ENCODE measurements around the gene DFFB.
A peak's percentile ranks its signal among the peaks of the same experiment; 100 is the strongest.
"Not testable (repeated sequence)": the region's sequence is repeated elsewhere in the genome, so short reads cannot be mapped to it uniquely, and the experiment has no call there.

Gene DFFB

DNA sequence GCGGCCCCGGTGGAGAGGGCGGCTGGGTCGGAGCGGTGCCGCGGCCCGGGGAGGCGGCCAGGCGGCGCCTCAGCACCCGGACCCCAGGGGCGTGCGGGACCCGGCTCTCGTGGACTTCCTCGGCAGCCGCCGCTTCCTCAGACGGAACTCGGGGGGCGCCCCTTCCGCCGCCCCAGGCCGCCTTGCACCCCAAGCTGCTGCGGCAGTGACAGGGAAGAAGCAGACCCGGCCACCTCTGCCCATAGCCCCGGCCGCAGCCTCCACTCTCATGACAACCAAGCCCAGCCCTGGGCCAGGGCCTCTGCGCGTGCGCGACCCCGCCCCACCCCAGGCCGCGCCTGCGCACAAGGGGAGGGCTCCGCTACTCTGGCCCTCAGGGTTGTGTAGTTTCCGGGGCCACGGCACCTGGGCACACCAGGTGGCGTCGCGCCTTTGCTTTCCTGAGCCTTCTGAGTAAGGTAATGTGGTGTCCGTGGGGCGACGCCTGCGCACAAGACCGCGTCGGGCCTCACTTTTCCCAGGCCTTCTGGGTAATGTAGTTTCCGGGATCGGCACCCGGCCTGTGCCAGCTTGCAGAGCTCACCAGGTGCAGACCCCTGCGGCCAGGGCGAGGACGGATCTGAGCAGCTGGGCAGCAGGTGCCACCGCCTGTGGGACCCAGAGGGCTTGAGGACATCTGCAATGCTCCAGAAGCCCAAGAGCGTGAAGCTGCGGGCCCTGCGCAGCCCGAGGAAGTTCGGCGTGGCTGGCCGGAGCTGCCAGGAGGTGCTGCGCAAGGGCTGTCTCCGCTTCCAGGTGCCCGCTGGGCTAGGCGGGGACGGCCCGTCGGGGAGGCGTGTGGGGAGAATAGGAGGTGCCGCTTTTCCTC is at the start of gene DFFB, which contains the start of gene CEP104:
DFFB (plus strand) TSS at position 554 of the 868 bp plus-strand sequence; CDS start at position 682, 128 bp downstream.
CEP104 (minus strand) TSS at position 289 of the 868 bp plus-strand sequence. CDS start 4,804 bp downstream, outside the sequence.
- DNase-seq = peak; percentile 89

DNA sequence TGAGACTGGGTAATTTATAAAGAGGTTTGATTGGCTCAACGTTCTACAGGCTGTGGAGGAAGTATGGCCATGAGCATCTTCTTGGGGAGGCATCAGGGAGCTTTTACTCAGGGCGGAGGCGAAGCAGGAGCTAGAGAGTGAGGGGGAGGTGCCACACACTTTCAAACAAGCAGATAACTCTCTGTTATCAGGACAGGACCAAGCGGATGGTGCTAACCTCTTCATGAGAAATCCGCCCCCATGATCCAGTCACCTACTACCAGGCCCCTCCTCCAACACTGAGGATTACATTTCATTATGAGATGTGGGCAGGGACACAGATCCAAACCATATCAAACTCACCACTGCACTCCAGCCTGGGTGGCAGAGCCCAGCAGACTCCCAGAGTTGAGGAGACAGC is 49.5 kb upstream of the DFFB start:
- no peak for DNase-seq

DNA sequence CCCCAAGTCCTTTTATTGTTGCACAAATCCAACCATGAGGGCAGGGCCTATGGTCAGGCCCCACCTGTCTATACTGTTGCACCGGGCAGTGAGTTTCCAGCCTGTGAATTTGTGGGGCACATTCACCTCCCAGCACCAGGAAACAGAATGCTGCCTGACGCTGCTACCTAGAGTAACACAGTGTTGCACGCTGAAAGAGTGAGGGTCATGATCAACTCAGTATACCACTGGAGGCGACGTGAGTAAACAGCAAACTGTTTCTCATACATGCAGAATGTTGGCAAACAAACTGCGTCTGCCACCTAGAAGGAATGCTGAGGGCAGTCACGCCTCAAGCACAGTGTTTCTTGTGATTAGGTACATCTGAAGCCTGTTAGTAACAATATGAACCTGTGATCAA is 47.6 kb upstream of the DFFB start:
- DNase-seq = no peak

GRCh38 chr1:3810149-3810761 is 47.0 kb upstream of the DFFB start:
- DNase-seq = not testable (repeated sequence)

- DNase-seq = no peak
Measured at GRCh38 chr1:3811595-3811911, 45.7 kb upstream of the DFFB start.

DNA sequence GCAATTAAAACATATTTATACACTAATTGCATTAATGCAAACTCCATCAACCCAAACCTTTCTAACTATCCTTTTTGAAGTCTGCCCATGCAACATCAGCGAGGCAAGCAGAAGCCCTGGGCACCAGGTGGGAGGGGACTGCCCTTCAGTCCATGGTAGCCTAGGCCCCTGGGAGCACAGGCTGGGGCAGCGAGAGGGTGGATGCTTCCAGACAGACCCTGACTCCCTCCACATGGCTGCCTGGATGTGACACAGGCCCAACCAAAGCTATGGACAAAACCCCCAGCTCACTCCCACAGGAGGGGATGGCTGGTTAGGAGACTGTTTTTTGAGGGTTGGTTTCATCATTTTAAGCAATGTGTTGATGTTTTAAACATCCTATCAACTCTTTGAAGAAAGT is 43.2 kb upstream of the DFFB start:
- DNase-seq = no peak

- no peak for DNase-seq
Measured at GRCh38 chr1:3814771-3815561, 42.3 kb upstream of the DFFB start.

DNA sequence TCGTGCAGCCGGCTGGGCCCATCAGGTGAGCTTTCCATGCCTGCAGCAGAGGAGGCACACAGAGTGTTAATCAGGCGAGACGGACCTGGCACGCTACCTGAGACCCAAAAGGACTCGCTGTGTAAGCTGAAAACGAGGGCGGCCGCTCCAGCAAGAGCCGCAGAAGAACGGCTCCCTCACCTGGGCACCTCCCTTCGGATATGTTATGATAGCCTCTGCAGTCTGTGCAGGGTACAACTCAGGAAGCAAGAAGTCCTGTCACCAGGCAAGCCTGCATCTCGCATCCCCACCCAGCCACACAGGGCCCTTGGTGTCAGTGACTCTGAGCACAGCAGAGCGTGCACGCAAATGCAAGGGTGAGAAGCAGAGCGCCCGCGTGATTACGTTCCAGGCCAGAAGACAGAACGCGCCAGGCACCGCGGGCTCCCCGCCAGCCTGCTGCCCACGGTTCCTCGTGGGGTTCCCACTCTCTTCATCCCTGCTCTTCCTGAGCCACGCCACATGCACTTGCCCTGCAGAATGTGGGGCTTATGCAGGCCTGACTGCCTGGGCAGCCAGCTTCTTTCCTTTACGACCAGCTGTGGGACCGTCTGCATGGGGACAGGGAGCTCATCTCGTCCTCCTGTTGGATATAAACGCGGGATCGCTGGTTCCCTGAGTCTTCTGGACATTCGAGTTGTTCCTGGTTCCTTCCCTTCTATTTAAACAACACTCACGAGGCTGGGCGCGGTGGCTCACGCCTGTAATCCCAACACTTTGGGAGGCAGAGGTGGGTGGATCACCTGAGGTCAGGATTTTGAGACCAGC is 40.7 kb upstream of the DFFB start:
- no peak for DNase-seq

GRCh38 chr1:3817138-3817740 is 40.0 kb upstream of the DFFB start:
- no peak for DNase-seq

GRCh38 chr1:3817821-3818597 is 39.3 kb upstream of the DFFB start:
- DNase-seq = no peak

GRCh38 chr1:3819771-3820200 is 37.5 kb upstream of the DFFB start:
- DNase-seq = no peak

GRCh38 chr1:3820316-3820715 is 37.0 kb upstream of the DFFB start:
- DNase-seq = no peak

DNA sequence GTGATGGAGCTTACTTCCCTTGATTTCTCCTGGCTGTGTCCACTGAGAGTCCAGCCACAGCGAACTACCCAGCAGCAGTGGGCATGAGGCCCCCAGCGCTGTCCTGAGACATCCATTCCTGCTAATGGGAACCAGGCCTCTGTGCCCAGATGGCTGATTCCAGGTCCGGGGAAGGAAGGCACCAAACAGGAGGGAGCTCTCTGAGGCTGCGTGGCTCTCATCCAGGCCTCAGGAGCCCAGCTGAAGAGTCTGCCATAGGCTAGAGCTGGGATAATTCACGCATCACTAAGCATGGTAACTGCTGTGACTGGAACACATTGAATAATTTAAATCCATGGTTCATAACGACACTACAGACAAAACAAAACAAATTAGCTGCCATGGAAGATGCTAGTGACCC is 36.3 kb upstream of the DFFB start:
- peak; percentile 27 for DNase-seq

DNA sequence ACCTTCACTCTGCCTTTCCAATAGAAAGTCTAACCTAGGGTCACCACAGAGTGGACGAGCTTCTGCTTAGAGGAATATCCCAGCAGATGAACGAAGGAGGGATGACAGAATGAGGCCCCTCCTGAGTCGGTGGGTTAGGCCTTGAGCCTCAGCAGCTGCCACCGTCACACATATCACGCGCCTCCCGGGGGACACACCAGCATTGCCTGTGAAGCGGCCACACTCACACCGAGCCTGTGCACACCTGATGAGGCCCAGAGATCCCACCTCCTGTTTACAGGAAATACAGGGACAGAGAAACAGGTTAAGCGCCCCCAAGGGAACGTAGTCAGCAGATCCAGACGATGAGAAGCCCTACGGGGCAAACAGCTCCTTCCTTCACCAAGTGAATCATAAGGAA is 35.8 kb upstream of the DFFB start:
- DNase-seq = peak; percentile 27

GRCh38 chr1:3821908-3822307 is 35.4 kb upstream of the DFFB start:
- no peak for DNase-seq

- DNase-seq = no peak
Measured at GRCh38 chr1:3822421-3822820, 34.9 kb upstream of the DFFB start.

GRCh38 chr1:3824650-3825049 is 32.6 kb upstream of the DFFB start:
- DNase-seq = no peak

DNA sequence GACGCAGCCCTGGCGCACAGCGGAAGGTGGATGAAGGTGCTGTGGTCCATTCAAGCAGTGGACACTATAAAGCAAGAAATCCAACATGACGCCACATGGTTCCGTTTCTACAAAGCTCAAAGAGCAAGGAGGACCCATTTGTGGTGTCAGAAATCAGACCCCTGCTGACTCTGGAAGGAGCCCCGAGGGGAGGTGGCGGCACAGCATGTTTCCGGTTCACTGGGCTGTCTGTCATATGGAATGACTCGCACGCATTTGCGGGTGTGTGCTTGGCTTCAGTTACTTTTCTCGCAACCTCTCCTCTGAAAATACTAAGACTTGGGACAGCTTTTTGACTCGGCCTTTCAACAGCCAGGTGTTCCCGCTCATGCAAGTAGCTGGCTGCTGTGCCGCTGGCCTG is 31.9 kb upstream of the DFFB start:
- DNase-seq = no peak

DNA sequence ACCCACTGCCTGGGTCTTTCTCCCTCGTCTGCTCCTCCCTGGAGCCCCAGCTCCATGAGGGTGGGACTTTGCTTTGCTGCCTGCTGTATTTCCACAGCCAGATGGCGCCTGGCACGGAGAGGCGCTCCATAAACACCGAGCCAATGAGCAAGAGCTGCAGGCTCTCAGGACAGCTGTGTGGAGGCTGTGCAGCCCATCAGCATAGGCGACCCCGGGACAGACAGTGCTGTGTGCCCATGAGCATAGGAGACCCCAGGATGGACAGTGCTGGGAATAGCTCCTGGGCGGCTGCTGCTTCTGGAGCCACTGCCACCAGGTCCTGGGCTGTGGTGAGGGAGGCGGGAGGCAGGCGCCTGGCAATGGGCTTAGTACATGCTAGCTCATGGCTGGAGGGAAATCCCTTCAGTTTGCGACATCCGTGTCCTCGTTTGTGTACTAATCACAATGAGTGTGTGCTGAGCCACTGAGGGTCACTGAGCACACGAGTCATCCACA is 29.4 kb upstream of the DFFB start:
- no peak for DNase-seq

GRCh38 chr1:3828391-3828790 is 28.9 kb upstream of the DFFB start:
- DNase-seq = no peak

DNA sequence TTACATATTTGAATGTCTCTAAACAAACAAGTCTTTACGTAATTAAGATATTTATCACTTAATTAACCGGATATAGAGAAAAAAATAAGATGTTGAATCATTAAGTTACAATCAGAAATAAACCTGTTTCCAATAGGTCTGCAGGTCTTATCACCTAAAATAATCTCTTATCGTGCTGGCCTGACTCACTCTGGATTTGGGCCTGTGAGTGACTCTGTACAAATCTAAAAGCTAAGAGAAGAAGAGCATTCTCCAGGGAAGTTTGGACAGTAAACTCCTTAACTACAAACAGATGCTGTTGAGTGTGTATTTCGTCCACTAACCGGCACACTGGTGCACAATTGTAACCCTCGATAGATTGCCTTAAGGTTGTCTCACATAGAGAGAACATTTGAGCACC is 25.6 kb upstream of the DFFB start:
- no peak for DNase-seq
